Endodermal cell (in vitro differentiated cells): ENCODE measurements around the gene MRAP. TPM values are rescaled to one million over a fixed set of nuclear protein-coding genes. Genes with fewer than 3 reads are reported as not detected.

Experiments used
- DNase-seq: peaks from one replicate; pipeline ENCODE4 v3.0.0-alpha.2; 2017
- H3K27ac ChIP-seq: 2 replicates; pipeline ENCODE4 v1.5.1; 2013; ENCODE audit warnings: mild to moderate bottlenecking, low read depth, low read length, moderate library complexity
- H3K27me3 ChIP-seq: 2 replicates; pipeline ENCODE4 v1.6.1; 2013; ENCODE audit warnings: mild to moderate bottlenecking, low read length, moderate library complexity; ENCODE audit not compliant: insufficient read depth, control insufficient read depth, poor library complexity, severe bottlenecking
- H3K36me3 ChIP-seq: 2 replicates; pipeline ENCODE4 v1.7.0; 2013; ENCODE audit warnings: mild to moderate bottlenecking, low read length, moderate library complexity; ENCODE audit not compliant: control insufficient read depth, insufficient read depth
- H3K4me1 ChIP-seq: one replicate; pipeline ENCODE4 v1.7.0; 2013; ENCODE audit warnings: low read length; ENCODE audit not compliant: control insufficient read depth, insufficient read depth
- H3K4me3 ChIP-seq: 2 replicates; pipeline ENCODE4 v1.5.1; 2013; ENCODE audit warnings: mild to moderate bottlenecking, low read length, moderate library complexity
- H3K9ac ChIP-seq: 2 replicates; pipeline ENCODE4 v1.6.1; 2013; ENCODE audit warnings: mild to moderate bottlenecking, low read length, moderate library complexity; ENCODE audit not compliant: poor library complexity, severe bottlenecking; ENCODE audit errors: extremely low read depth
- H3K9me3 ChIP-seq: 2 replicates; pipeline ENCODE4 v1.6.1; 2013; ENCODE audit warnings: mild to moderate bottlenecking, low read length, moderate library complexity; ENCODE audit not compliant: control insufficient read depth
- H3K27ac Mint-ChIP-seq: 2 replicates; pipeline ENCODE4 v1.8.0; 2020; ENCODE audit warnings: mixed read lengths
- H3K27me3 Mint-ChIP-seq: 2 replicates; pipeline ENCODE4 v1.8.0; 2021; ENCODE audit warnings: mild to moderate bottlenecking, mixed read lengths; ENCODE audit not compliant: insufficient read depth
- H3K36me3 Mint-ChIP-seq: 2 replicates; pipeline ENCODE4 v1.8.0; 2020; ENCODE audit warnings: low read depth, mixed read lengths
- H3K4me1 Mint-ChIP-seq: 2 replicates; pipeline ENCODE4 v1.8.0; 2020; ENCODE audit warnings: mixed read lengths
- H3K4me3 Mint-ChIP-seq: 2 replicates; pipeline ENCODE4 v1.8.0; 2020; ENCODE audit warnings: mild to moderate bottlenecking, moderate library complexity, mixed read lengths
- H3K9me3 Mint-ChIP-seq: 2 replicates; pipeline ENCODE4 v1.8.0; 2020; ENCODE audit warnings: mild to moderate bottlenecking, mixed read lengths
- WGBS, 2 experiments: methylation state at CpG; one replicate each; pipeline versions ENCODE4 v1.1.5 to v1.1.7; 2013; ENCODE audit warnings: missing lambda C conversion rate in 2 of 2, mixed read lengths in 1 of 2; ENCODE audit not compliant: insufficient coverage in 1 of 2, insufficient read length in 1 of 2; 5-methylcytosine and 5-hydroxymethylcytosine counted together
- total RNA-seq, 2 donors: library from RNA; stranded (reverse); fragmentation: NEBNext Ultra II Directional in 1 of 2; extraction: Animal tissue kit (Norgen Biotek cat#: 25700) in 1 of 2; gene quantifications; 2 replicates in 1 of 2; 3 replicates in 1 of 2; pipeline ENCODE4 v1.2.1, GENCODE V29; 2021
- TF ChIP-seq, protein P1 (sequence below): fragments of 200-600 bp; sonication (generic); conservative IDR thresholded peaks from 2 replicates; pipeline ENCODE4 v1.5.0; 2021; ENCODE audit warnings: antibody characterized with exemption, mild to moderate bottlenecking

Gene MRAP
- total RNA-seq, 2 donors from 2014 or later = not detected

DNA sequence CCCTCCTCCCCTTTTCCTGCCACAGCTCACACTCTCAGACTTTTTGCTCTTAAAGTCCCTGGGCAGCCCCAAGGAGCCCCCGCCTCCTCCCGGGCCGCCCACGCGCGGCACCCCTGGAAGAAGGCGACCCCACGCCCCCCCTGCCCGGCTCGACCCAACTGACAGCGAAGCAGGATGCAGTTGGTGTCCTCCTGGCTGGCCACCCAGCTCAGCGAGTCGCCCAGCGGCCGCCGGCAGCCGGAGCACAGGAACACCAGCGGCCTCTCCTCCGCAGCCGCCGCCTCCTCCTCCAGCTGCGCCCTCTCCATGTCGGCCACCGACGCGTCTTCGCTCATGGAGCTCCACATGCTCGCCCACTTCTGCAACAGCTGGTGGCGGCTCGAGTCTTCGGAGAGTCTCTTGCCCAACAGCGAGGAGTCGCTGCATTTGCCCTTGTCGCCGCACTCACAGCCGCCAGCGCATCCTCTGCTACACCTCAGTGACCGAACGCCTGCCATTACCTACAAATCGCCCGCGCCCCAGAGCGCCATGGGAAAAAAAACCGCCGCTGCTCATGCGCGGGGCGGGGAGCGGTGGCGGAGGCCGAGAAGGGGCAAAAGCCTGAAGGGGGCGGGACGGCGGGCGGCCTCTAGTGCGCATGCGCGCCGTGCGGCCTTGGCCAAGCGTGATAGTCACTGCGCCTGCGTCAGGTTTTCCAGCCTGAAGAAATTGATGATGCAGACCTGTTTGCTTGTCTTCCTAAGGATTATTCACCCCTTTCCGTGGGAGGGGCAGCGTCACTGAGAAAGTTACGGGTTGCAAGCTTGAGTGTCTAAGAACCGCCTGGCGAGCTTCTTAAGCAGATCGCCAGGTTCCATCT lies 19.9 kb upstream of the MRAP start, which contains the start of gene MIS18A:
MIS18A (minus strand) TSS at position 532 of the 859 bp plus-strand sequence; CDS start at position 497, 35 bp downstream.
- Histone ChIP-seq H3K36me3 (peaks cover 7% of the 10 kb centered on the region), H3K9me3 (no peaks in the 10 kb centered on the region), H3K27me3 (no peaks in the 10 kb centered on the region), H3K4me3 (peak within 1 kb of the TSS; percentile 89), H3K9ac (peak within 1 kb of the TSS; percentile 62), H3K4me1 (no peaks in the 10 kb centered on the region), H3K27ac (peak within 1 kb of the TSS; percentile 70)
- TF ChIP-seq, protein P1, sequence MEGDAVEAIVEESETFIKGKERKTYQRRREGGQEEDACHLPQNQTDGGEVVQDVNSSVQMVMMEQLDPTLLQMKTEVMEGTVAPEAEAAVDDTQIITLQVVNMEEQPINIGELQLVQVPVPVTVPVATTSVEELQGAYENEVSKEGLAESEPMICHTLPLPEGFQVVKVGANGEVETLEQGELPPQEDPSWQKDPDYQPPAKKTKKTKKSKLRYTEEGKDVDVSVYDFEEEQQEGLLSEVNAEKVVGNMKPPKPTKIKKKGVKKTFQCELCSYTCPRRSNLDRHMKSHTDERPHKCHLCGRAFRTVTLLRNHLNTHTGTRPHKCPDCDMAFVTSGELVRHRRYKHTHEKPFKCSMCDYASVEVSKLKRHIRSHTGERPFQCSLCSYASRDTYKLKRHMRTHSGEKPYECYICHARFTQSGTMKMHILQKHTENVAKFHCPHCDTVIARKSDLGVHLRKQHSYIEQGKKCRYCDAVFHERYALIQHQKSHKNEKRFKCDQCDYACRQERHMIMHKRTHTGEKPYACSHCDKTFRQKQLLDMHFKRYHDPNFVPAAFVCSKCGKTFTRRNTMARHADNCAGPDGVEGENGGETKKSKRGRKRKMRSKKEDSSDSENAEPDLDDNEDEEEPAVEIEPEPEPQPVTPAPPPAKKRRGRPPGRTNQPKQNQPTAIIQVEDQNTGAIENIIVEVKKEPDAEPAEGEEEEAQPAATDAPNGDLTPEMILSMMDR = peak; percentile 21
- Mint-ChIP-seq H3K27ac (peak within 1 kb of the TSS; percentile 97), H3K4me1 (peaks cover 2% of the 10 kb centered on the region), H3K36me3 (peaks cover 12% of the 10 kb centered on the region), H3K4me3 (peak within 1 kb of the TSS; percentile 96), H3K9me3 (no peaks in the 10 kb centered on the region), H3K27me3 (no peaks in the 10 kb centered on the region)
- DNase-seq = peak; percentile 98
- 1% methylated on average over 31 to 69 of the region's 69 CpGs for WGBS, 2 experiments

DNA sequence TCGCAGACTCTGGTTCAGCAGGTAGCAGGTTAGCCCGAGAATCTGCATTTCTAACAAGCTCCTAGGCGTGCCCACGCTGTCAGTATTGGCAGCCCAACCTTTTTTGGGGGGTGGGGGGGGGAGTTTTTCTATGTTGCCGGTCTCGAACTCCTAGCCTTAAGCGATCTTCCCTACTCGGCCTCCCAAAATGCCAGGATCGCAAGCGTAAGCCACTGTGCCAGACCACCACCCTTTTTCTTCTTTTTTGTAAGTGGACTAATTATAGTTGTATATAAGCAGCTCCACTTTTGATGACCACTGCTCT lies 19.3 kb upstream of the MRAP start:
- Mint-ChIP-seq H3K9me3 (no peaks in the 10 kb centered on the region), H3K36me3 (peaks cover 8% of the 10 kb centered on the region), H3K4me3 (peak overlapping the region; percentile 96), H3K27me3 (no peaks in the 10 kb centered on the region), H3K4me1 (peaks cover 2% of the 10 kb centered on the region), H3K27ac (peak overlapping the region; percentile 97)
- Histone ChIP-seq H3K4me3 (peak overlapping the region; percentile 89), H3K36me3 (peaks cover 3% of the 10 kb centered on the region), H3K4me1 (no peaks in the 10 kb centered on the region), H3K9me3 (no peaks in the 10 kb centered on the region), H3K27me3 (no peaks in the 10 kb centered on the region), H3K27ac (no peak overlapping the region), H3K9ac (peak overlapping the region; percentile 50)
- 20% methylated on average over 6 of the region's 10 CpGs; no CpG with 5 or more reads in 1 of the 2 experiments for WGBS, 2 experiments
- TF ChIP-seq, protein P1 = no peak
- DNase-seq = no peak

DNA sequence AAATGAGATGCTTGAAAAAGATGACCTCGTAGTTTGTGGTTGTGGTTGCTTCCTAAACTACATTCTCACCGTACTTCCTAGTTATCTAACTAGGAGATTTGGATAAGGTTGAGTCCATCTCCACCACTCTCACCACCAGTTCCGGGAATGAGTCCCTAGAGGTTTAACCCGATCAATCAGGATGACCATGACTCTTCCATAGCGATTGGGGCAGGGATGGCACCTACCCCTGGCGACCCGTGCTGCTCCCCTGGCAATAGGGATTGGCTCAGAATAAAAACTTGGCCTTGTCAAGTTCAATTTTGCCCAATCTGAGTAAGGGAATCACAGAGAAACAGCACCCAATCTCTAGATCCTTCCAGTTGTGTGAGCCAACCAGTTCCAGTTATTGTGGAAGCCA lies 17.1 kb upstream of the MRAP start:
- TF ChIP-seq, protein P1 = no peak
- no peaks in the 10 kb centered on the region for H3K9me3 ChIP-seq
- no peak overlapping the region for H3K4me3 ChIP-seq
- WGBS, 2 experiments = 89 to 94% methylated on average over 5 to 7 of the region's 7 CpGs
- H3K27me3 Mint-ChIP-seq = peaks cover 1% of the 10 kb centered on the region
- H3K9ac ChIP-seq = no peak overlapping the region
- H3K27me3 ChIP-seq = no peaks in the 10 kb centered on the region
- no peak overlapping the region for H3K27ac Mint-ChIP-seq
- no peak for DNase-seq
- H3K4me1 ChIP-seq = no peaks in the 10 kb centered on the region
- H3K9me3 Mint-ChIP-seq = peaks cover 2% of the 10 kb centered on the region
- no peak overlapping the region for H3K4me3 Mint-ChIP-seq
- H3K36me3 ChIP-seq = no peaks in the 10 kb centered on the region
- H3K27ac ChIP-seq = no peak overlapping the region
- H3K4me1 Mint-ChIP-seq = peaks cover 2% of the 10 kb centered on the region
- no peaks in the 10 kb centered on the region for H3K36me3 Mint-ChIP-seq
